ENCODE results near the gene GAL3ST2.

GAL3ST2 gene

DNA sequence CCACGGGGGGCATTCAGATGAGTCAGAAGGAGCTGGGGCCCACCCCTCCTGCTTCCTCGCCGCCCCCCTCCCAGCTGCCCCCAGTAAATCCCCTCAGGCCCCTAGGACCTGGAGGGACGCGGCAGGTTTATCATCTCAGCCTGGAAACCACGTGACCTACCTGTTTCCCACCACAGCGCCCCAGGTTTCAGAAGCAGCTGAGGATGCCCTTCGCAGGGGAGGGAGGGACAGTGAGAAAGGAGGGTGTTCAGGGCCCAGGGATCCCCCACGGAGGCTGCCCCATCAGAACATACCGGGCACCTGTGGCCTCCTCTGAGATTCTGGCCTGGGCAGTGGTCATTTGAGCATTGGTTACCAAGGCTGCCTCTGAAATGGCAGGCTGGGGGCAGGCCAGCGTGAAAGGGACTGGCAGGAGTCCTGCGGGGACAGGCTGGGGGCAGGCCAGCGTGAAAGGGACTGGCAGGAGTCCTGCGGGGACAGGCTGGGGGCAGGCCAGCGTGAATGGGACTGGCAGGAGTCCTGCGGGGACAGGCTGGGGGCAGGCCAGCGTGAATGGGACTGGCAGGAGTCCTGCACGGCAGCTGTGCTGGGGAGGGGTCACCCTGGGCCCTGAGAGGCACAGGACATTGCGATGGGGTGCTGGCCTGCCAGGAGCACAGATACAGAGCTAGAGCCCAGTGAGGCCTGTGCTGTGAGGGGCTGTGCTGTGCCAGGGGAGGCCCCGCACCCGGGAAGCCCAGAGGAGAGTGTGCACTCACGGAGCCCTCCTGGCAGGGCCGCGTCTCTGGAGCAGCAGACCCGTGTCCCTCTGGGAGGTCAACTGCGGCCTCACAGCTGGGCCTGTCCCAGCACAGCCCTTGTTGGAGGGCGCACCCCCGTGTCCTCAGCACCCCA lies 33.9 kb downstream of the GAL3ST2 start:
- DNase-seq (ENCODE audit: low read depth) = no peak
- no peak for TF ChIP-seq CTCF (conservative IDR thresholded peaks at IDR 0.05; ENCODE audit: control insufficient read depth, insufficient read depth, low read depth, low read length)
- H3K4me3 ChIP-seq (ENCODE audit: control insufficient read depth, low read depth, low read length) = no peak overlapping the region

- TF ChIP-seq CTCF (conservative IDR thresholded peaks at IDR 0.05; ENCODE audit: control insufficient read depth, insufficient read depth, low read depth, low read length) = no peak
- H3K4me3 ChIP-seq (ENCODE audit: control insufficient read depth, low read depth, low read length) = no peak overlapping the region
- DNase-seq (ENCODE audit: low read depth) = no peak
These were observed 34.8 kb downstream of the GAL3ST2 start for GRCh38 chr2:241811201-241811951.

- no peak for TF ChIP-seq CTCF (conservative IDR thresholded peaks at IDR 0.05; ENCODE audit: control insufficient read depth, insufficient read depth, low read depth, low read length)
- DNase-seq (ENCODE audit: low read depth) = no peak
- no peak overlapping the region for H3K4me3 ChIP-seq (ENCODE audit: control insufficient read depth, low read depth, low read length)
These were observed 35.5 kb downstream of the GAL3ST2 start for GRCh38 chr2:241811952-241812729.

GRCh38 chr2:241812730-241813643 lies 36.4 kb downstream of the GAL3ST2 start:
- no peak for TF ChIP-seq CTCF (conservative IDR thresholded peaks at IDR 0.05; ENCODE audit: control insufficient read depth, insufficient read depth, low read depth, low read length)
- H3K4me3 ChIP-seq (ENCODE audit: control insufficient read depth, low read depth, low read length) = no peak overlapping the region
- DNase-seq (ENCODE audit: low read depth) = no peak

DNA sequence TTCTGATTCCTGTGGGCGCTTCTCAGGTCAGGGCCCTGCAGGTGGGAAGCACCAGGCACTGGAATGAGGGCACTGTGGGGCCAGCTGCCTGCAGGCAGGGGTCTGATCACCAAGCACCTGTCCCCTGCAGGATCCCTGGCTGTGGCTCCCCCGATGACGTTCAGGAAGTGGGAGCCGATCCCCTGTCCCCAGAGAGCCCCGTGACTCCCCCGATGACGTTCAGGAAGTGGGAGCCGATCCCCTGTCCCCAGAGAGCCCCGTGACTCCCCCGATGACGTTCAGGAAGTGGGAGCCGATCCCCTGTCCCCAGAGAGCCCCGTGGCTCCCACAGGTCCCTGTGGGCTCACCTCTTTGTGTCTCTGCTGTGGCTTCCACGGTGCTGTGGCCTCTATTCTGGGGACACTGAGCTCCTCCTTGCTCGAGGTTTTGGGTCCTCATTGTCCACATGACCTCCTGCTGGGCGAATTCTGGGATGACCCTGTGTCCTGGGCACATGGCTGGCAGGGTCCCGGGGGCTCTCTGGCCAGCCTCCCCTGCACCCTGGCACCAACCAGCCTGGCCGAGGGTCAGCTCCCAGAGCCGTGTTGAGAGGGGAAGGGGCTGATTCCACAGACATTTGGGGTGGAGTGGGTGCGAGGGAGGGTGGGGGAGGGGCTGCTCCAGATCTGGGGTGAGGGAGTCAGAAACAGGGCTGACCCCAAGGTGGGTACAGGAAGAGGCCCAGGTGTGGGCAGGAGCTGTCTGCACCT lies 37.2 kb downstream of the GAL3ST2 start:
- H3K4me3 ChIP-seq (ENCODE audit: control insufficient read depth, low read depth, low read length) = no peak overlapping the region
- peak; percentile 8 for DNase-seq (ENCODE audit: low read depth)
- no peak for TF ChIP-seq CTCF (conservative IDR thresholded peaks at IDR 0.05; ENCODE audit: control insufficient read depth, insufficient read depth, low read depth, low read length)
